Measurements from ENCODE around the gene PDZD4.

The PDZD4 gene

GRCh38 chrX:153873282-153874084 lies 43.1 kb upstream of the PDZD4 start:
- TF ChIP-seq REST (IDR thresholded peaks at IDR 0.05; ENCODE audit: low read depth) (no peak), EGR1 (IDR thresholded peaks at IDR 0.05) (no peak), USF1 (IDR thresholded peaks at IDR 0.05) (no peak), ZBTB7A (IDR thresholded peaks at IDR 0.05; ENCODE audit: low read depth) (no peak), TAF1 (IDR thresholded peaks at IDR 0.05; ENCODE audit: low read depth) (no peak), TCF12 (IDR thresholded peaks at IDR 0.05; ENCODE audit: low read depth) (no peak), MAX (IDR thresholded peaks at IDR 0.05) (no peak), TEAD4 (IDR thresholded peaks at IDR 0.05) (no peak), YY1 (IDR thresholded peaks at IDR 0.05; ENCODE audit: low read depth) (no peak), RAD21 (IDR thresholded peaks at IDR 0.05; ENCODE audit: low read depth) (no peak), CEBPB (IDR thresholded peaks at IDR 0.05) (no peak), FOXM1 (IDR thresholded peaks at IDR 0.05; ENCODE audit: borderline replicate concordance, low read depth) (no peak), EP300 (IDR thresholded peaks at IDR 0.05; ENCODE audit: borderline replicate concordance) (no peak)

- TF ChIP-seq FOXM1 (IDR thresholded peaks at IDR 0.05; ENCODE audit: borderline replicate concordance, low read depth) (no peak), RAD21 (IDR thresholded peaks at IDR 0.05; ENCODE audit: low read depth) (no peak), CREB1 (IDR thresholded peaks at IDR 0.05; ENCODE audit: low read depth) (no peak), TCF12 (IDR thresholded peaks at IDR 0.05; ENCODE audit: low read depth) (no peak), EP300 (IDR thresholded peaks at IDR 0.05; ENCODE audit: borderline replicate concordance) (no peak), REST (IDR thresholded peaks at IDR 0.05; ENCODE audit: low read depth) (no peak), USF1 (IDR thresholded peaks at IDR 0.05) (no peak), YY1 (IDR thresholded peaks at IDR 0.05; ENCODE audit: low read depth) (no peak), TEAD4 (IDR thresholded peaks at IDR 0.05) (no peak), ZBTB7A (IDR thresholded peaks at IDR 0.05; ENCODE audit: low read depth) (no peak), CEBPB (IDR thresholded peaks at IDR 0.05) (no peak), TAF1 (IDR thresholded peaks at IDR 0.05; ENCODE audit: low read depth) (no peak), MAX (IDR thresholded peaks at IDR 0.05) (no peak), EGR1 (IDR thresholded peaks at IDR 0.05) (no peak), NFIC (IDR thresholded peaks at IDR 0.05) (no peak)
Observed at GRCh38 chrX:153871946-153872878, 41.9 kb upstream of the PDZD4 start.

- no peak for TF ChIP-seq USF1 (IDR thresholded peaks at IDR 0.05)
Observed at GRCh38 chrX:153871451-153871850, 41.1 kb upstream of the PDZD4 start.

- TF ChIP-seq CEBPB (IDR thresholded peaks at IDR 0.05), result no peak
- TF ChIP-seq TCF12 (IDR thresholded peaks at IDR 0.05; ENCODE audit: low read depth), result no peak
- no peak for TF ChIP-seq FOXM1 (IDR thresholded peaks at IDR 0.05; ENCODE audit: borderline replicate concordance, low read depth)
- TF ChIP-seq MAX (IDR thresholded peaks at IDR 0.05), result no peak
- TF ChIP-seq EP300 (IDR thresholded peaks at IDR 0.05; ENCODE audit: borderline replicate concordance), result no peak
Observed at GRCh38 chrX:153870791-153871360, 40.5 kb upstream of the PDZD4 start.

Data from Ishikawa (cell line).